RPMI7951 (cell line): Measurements from ENCODE around the gene PLEKHF1. TPM values are rescaled to one million over a fixed set of nuclear protein-coding genes. Genes with fewer than 3 reads are reported as not detected.

Experiments used
- DNase-seq: peaks from one replicate; pipeline ENCODE4 v3.0.0-alpha.2; 2012; ENCODE audit warnings: low read depth
- total RNA-seq: library from RNA; depleted of rRNA; stranded (reverse); fragments of >200 nt; shearing (Covaris generic); gene quantifications from 2 replicates; pipeline ENCODE4 v1.2.3, GENCODE V29; 2014

PLEKHF1 gene
- total RNA-seq, 1 experiment from 2014 or later, result 14.3 TPM

- no peak for DNase-seq
Observed at GRCh38 chr19:29634423-29635130, 30.7 kb upstream of the PLEKHF1 start.

- DNase-seq, result no peak
Observed at GRCh38 chr19:29635963-29636362, 29.3 kb upstream of the PLEKHF1 start.

- no peak for DNase-seq
Observed at GRCh38 chr19:29636553-29637360, 28.5 kb upstream of the PLEKHF1 start.

- no peak for DNase-seq
Observed at GRCh38 chr19:29639086-29639485, 26.2 kb upstream of the PLEKHF1 start.

GRCh38 chr19:29640231-29640630 is 25.0 kb upstream of the PLEKHF1 start:
- no peak for DNase-seq

- no peak for DNase-seq
Observed at GRCh38 chr19:29641597-29641996, 23.7 kb upstream of the PLEKHF1 start.

- no peak for DNase-seq
Observed at GRCh38 chr19:29643361-29643935, 21.8 kb upstream of the PLEKHF1 start.

GRCh38 chr19:29644210-29644609 is 21.1 kb upstream of the PLEKHF1 start:
- DNase-seq, result no peak

GRCh38 chr19:29645491-29645867 is 19.8 kb upstream of the PLEKHF1 start:
- no peak for DNase-seq

GRCh38 chr19:29645911-29646310 is 19.4 kb upstream of the PLEKHF1 start:
- DNase-seq, result peak; percentile 94

GRCh38 chr19:29650772-29651387 is 14.4 kb upstream of the PLEKHF1 start:
- no peak for DNase-seq

- DNase-seq, result no peak
Observed at GRCh38 chr19:29651622-29652394, 13.5 kb upstream of the PLEKHF1 start.

- no peak for DNase-seq
Observed at GRCh38 chr19:29653398-29653797, 11.9 kb upstream of the PLEKHF1 start.

GRCh38 chr19:29655648-29656335 is 9.5 kb upstream of the PLEKHF1 start:
- no peak for DNase-seq

- peak; percentile 18 for DNase-seq
Observed at GRCh38 chr19:29658221-29658991, 6.9 kb upstream of the PLEKHF1 start.

- DNase-seq, result no peak
Observed at GRCh38 chr19:29660835-29661234, 4.4 kb upstream of the PLEKHF1 start.

- no peak for DNase-seq
Observed at GRCh38 chr19:29662278-29662603, 3.0 kb upstream of the PLEKHF1 start.

- DNase-seq, result peak; percentile 96
Observed at GRCh38 chr19:29662604-29663404, 2.5 kb upstream of the PLEKHF1 start.
